NCI-H187 (cell line): ENCODE measurements around the gene PHKB.
"Not testable (repeated sequence)": the region's sequence is repeated elsewhere in the genome, so short reads cannot be mapped to it uniquely, and the experiment has no call there.

ENCODE experiments used
- DNase-seq, 2 experiments: peaks; one replicate each; lab custom pipeline; 2025; lab: John Stamatoyannopoulos, UW

PHKB gene

DNA sequence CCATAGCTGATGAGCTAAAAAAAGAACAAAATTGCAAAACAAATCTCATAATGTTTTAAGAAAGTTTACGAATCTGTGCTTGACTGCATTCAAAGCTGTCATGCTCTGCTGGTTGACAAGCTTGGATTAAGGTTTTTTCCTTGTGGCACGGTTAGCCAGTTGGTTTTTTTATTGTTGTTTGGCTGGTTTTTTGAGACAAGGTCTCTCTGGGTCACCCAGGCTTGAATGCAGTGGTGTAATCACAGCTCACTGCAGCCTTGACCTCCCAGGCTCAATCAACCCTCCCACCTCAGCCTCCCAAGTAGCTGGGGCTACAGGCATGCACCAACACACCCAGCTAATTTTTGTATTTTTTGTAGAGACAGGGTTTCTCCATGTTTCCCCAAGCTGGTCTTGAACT, 45.7 kb downstream of the PHKB start:
- DNase-seq, result no peak

DNA sequence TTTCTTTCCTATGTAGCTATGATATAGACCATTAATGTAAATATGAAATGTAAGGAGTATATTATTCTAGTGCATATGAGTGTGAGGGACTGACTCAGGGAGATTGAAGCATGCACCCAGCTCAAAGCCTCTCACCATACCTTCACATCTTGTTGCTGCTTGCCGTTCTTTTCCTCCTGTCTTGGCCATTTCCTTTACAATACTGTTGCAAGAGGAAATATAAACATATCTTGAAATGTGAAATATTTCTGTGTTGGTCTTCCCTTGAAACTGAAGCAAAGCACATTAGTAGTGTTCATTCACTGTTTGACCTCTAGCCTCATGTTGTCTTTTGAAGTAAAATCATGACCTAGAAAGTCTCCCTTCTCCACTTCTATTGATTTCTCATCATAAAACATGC, 46.6 kb downstream of the PHKB start:
- no peak for DNase-seq

DNA sequence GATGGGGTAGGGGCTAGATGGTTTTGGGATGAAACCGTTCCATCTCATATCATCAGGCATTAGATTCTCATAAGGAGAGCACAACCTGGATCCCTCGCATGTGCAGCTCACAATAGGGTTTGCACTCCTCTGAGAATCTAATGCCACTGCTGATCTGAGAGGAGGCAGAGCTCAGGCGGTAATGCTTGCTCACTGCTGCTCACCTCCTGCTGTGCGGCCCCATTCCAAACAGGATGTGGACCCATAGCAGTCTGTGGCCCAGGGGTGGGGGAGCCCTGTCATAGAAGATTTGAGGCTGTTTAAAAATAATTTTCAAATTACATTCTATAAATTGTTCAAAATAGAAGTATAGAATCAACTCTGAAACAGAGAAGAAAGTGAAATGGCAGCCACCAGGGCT, 50.8 kb downstream of the PHKB start:
- no peak for DNase-seq

DNA sequence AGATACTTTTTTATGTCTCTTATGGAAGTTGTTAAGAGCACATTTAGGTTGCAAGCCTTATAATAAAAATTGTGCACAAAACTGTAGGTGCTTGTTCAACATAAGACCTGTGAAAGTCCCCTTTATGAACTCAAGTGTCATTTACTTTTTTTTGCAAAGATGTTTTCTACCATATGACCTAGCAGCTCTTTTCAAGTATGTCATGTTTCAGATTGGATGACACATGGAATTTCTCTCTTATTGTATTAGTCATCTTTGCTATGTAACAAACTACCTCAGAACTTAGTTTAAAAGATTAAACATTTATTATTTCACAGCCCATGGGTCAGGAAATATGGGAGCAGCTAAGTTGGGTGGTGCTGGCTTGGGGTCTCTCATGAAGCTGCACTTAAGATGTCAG, 57.9 kb downstream of the PHKB start:
- DNase-seq, result no peak

DNA sequence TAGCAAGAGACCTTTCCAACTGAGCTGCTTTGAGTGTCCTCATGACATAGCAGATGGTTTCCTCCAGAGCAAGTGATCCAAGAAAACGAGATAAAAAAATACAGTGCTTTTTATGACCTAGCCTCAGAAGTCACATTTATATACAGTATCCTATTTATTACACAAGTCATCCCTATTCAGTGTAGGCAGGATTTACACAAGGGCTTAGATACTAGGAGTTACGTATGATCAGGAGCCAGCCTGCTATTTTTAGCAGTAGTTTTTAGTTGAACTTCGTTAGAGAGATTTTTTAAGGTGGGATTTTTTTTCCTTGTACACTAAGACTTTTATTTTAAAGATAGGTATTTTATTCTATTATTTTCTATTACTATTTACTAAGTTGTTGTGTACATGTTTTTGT, 58.4 kb downstream of the PHKB start:
- DNase-seq, result no peak

DNA sequence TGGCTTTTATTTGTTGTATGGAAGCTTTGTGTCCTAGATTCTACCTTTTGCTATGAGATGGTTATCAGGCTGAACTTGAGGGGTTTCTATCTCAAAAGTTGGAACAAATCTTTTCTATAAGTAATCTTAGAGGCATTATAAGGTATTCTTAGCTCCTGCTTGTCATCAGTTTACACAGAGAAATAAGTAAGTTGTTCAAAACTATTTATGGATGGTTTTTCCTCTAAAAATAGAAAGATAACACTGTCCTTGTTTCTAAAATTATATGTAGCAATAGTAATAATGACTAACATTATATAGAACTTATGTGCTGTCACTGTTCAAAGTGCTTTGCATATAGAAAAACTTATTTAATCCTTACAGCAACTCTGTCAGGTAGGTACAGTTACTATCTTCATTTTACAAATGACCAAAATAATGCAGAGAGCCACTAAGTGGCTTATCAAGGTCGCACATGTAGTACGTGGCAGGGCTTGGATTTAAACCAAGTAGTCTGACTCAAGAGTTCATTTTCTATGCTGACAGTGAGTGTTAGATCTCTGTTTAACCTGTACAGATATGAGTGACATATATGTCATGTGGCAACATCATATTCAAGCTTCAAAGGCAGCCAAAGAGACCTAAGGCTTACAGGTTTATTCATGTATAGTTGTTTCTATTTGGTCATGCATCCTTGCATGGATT, 59.0 kb downstream of the PHKB start:
- no peak for DNase-seq

DNA sequence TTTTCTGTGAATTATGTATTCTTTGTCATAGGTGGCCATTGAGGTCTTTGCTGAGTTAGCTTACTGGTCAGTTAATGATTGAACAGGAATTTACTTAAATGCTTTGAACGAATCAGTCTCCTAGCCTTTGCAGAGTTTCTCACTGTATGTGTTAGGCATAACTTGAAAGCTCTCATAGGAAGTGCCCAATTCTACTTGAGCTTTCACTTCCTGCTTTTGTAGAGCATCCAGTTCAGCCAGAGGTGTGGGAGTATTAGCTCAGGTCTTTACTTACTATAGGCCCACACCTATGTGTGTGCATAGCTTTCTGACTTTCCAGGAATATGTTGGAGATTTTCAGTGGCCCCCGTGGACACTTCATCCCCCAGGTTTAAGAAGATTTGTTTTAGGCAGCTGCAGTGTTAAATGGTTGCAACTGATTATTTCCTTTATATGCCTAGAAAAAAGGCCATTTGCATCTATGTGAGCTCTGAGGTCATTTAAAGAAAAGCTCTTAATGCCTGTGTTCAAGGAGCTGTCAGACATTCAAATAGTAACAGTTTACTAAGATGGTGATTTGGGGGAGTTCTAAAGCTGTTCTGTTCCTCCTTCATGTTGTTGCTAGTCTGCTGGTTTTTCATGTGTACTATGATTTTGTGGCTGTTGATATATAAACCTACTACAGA, 62.3 kb downstream of the PHKB start:
- no peak for DNase-seq

DNA sequence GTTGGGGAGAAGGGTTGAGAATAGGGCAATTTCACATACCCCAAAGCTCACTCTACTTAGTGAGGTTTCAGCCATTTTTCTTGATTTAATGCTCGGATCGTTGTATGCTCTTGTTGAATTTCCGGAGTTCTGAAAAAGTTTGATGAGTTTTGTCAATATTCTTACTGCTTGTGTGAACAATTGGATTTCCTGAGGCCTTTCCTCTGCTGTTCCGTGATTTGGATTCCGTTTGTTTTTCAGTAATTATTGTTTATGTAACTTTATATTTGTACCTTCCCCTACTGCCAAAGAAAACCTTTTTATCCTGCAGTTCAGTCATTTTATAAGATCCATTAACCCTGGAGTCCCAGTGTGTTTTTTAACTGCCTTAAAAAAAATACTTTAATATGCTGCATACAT, 62.9 kb downstream of the PHKB start:
- DNase-seq, result no peak

DNA sequence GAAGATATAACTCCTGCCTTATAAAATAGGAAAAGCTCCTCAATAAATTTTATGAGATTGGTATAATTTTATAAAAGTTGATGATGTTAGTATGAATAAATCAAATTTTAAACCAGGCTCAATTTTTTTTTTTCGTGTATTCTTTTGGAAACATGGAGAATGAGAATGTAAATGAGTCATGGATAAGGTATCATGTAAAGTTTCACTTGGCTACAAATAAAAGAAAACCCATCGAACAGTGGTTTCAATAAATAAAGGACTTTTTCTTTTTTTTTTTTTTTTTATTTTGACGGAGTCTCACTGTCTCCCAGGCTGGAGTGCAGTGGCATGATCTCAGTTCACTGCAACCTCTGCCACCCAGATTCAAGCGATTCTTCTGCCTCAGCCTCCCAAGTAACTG, 67.3 kb downstream of the PHKB start:
- DNase-seq, result no peak

DNA sequence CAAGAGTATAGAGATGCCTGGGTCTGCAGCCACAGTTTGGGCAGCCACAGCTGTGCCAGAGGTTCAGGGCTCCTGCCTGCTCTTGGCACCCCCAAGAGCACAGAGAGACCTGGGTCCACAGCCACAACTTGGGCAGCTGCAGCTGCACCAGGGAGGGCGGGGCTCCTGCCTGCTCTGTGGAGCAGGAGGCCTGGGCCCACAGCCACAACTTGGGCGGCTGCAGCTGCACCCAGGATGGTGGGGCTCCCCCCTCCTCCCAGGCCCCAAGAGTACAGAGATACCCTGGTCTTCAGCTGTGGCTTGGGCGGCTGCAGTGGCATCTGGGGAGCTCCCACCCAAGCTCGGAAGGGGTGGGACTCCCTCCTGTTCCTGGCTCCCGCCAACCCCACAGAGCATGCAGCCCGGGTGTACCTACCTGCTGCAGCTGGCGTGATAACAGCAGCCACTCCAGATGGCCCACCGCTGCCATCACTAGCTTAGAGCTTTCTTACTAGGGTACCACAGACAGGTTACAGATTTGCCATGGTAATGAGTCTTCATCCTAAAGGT, 72.7 kb downstream of the PHKB start:
- DNase-seq, result no peak

DNA sequence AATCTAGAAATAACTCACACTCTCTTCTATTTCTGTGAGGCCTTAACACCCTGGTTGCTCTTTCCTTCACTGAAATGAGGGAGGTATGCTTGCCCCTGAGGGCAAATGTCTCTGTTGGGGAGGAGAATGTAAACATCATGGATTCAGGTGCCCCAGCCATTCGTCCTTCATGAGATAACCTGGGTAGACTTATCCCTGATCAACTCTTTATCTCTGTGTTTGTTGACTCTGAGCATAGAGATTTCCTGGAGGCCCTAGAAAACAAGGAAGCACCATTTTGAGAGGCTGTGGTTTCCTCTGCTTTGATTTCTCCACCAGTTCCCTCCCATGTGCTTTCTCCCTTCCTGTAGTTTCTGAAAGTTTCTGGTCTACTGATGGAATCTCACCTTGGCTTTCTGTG, 77.3 kb downstream of the PHKB start:
- DNase-seq, result no peak

DNA sequence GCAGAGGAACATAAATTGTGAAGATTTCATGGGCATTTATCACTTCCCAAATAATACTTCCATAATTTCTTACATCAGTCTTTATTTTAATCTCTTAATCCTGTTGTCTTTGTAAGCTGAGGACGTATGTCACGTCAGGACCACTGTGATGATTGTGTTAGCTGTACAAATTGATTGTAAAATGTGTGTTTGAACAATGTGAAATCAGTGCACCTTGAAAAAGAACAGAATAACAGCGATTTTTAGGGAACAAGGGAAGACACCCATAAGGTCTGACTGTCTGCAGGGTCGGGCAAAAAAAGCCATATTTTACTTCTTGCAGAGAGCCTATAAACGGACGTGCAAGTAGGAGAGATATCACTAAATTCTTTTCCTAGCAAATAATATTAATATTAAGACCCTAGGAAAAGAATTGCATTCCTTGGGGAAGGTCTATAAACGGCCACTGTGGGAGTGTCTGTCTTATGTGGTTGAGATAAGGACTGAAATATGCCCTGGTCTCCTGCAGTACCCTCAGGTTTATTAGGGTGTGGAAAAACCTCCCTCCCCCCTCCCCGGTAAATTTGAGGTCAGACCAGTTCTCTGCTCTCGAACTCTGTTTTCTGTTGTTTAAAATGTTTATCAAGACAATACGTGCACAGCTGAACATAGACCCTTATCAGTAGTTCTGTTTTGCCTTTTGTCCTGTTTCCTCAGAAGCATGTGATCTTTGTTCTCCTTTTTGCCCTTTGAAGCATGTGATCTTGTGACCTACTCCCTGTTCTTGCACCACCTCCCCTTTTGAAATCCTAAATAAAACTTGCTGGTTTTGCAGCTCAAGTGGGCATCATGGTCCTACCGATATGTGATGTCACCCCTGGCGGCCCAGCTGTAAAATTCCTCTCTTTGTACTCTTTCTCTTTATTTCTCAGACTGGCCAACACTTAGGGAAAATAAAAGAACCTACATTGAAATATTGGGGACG, 78.9 kb downstream of the PHKB start:
- not testable (repeated sequence) for DNase-seq

DNA sequence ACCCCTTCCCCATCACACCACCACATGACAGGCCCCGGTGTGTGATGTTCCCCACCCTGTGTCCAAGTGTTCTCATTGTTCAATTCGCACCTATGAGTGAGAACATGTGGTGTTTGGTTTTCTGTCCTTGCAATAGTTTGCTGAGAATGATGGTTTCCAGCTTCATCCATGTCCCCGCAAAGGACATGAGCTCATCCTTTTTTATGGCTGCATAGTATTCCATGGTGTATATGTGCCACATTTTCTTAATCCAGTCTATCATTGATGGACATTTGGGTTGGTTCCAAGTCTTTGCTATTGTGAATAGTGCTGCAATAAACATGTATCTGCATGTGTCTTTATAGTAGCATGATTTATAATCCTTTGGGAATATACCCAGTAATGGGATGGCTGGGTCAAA, 80.0 kb downstream of the PHKB start:
- not testable (repeated sequence) for DNase-seq

DNA sequence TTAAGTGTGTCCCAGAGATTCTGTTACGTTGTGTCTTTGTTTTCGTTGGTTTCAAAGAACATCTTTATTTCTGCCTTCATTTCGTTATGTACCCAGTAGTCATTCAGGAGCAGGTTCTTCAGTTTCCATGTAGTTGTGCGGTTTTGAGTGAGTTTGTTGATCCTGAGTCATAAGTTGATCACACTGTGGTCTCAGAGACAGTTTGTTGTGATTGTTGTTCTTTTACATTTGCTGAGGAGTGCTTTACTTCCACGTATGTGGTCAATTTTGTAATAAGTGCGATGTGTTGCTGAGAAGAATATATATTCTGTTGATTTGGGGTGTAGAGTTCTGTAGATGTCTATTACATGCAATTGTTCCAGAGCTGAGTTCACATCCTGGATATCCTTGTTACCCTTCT, 83.1 kb downstream of the PHKB start:
- not testable (repeated sequence) for DNase-seq

DNA sequence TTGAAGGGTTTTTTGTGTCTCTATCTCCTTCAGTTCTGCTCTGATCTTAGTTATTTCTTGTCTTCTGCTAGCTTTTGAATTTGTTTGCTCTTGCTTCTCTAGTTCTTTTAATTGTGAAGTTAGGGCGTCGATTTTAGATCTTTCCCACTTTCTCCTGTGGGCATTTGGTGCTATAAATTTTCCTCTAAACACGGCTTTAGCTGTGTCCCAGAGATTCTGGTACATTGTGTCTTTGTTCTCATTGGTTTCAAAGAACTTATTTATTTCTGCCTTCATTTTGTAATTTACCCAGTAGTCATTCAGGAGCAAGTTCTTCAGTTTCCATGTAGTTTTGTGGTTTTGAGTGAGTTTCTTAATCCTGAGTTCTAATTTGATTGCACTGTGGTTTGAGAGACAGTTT, 90.1 kb downstream of the PHKB start:
- not testable (repeated sequence) for DNase-seq

DNA sequence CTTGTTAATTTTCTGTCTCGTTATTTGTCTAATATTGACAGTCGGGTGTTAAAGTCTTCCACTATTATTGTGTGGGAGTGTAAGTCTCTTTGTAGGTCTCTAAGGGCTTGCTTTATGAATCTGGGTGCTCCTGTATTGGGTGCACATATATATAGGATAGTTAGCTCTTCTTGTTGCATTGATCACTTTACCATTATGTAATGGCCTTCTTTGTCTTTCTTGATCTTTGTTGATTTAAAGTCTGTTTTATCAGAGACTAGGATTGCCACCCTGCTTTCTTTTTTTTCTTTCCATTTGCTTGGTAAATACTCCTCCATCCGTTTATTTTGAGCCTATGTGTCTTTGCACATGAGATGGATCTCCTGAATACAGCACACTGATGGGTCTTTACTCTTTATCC, 90.6 kb downstream of the PHKB start:
- not testable (repeated sequence) for DNase-seq

DNA sequence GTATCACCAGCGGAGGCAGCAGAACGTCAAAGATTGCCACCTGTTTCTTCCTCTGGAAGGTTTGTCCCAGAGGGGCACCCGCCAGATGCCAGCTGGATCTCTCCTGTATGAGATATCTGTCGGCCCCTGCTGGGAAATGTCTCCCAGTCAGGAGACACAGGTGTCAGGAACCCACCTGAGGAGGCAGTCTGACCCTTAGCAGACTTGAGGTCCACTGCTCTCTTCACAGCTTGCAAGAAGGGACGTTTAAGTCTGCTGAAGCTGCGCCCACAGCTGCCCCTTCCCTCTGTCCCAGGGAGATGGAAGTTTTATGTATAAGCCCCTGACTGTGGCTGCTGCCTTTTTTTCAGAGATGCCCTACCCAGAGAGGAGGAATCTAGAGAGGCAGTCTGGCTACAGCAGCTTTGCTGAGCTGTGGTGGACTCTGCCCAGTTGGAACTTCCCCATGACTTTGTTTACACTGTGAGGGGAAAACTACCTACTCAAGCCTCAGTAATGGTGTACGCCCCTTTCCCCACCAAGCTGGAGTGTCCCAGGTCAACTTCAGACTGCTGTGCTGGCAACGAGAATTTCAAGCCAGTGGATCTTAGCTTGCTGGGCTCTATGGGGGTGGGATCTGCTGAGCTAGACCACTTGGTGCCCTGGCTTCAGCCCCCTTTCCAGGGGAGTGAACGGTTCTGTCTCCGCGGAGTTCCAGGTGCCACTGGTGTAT, 92.9 kb downstream of the PHKB start:
- DNase-seq, result no peak

DNA sequence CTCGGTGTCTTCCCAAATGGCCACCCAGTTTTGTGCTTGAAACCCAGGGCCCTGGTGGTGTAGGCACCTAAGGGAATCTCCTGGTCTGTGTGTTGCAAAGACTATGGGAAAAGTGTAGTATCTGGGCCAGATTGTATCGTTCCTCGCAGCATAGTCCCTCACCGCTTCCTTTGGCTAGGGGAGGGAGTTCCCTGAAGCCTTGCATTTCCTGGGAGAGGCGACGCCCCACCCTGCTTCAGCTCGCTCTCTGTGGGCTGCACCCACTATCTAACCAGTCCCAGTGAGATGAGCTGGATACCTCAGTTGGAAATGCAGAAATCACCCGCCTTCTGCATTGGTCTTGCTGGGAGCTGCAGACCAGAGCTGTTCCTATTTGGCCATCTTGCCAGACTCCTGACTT, 93.5 kb downstream of the PHKB start:
- not testable (repeated sequence) for DNase-seq

DNA sequence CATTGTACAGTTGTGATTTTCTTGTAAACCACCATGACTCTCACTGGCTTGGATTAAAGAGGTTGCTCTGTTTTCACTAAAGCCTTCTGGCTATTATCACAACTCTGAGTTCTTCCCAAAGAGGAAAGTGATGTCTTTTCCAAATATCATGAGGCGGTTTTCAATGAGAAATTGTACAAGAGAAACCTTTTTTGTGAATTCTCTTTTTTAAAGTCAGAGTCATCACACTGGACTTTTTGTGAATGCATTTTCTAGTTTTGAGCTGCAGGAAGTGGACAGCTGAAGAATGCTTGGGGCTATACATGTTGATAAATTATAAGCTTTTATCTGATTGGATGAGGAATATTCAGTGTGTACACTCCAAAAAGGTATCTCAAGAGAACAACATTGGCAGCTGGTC, 100.2 kb downstream of the PHKB start:
- DNase-seq, result no peak

DNA sequence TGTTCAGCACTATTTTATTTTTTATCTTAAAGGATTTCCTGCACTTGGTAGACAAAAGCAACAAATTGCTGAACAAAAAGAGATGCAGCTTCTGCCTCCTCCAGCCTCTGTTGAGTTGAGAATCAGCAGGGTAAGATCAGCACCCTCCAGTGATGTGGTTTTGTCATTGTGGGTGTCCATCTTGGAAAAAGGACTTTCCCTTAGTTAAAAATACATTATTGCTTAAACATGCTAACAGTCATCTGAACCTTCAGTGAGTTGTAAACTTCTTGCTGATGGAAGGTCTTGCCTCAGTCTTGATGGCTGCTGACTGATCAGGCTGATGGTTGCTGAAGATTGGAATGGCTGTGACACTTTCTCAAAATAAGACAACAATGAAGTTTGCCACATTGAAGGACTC, 101.2 kb downstream of the PHKB start:
- DNase-seq, result no peak

DNA sequence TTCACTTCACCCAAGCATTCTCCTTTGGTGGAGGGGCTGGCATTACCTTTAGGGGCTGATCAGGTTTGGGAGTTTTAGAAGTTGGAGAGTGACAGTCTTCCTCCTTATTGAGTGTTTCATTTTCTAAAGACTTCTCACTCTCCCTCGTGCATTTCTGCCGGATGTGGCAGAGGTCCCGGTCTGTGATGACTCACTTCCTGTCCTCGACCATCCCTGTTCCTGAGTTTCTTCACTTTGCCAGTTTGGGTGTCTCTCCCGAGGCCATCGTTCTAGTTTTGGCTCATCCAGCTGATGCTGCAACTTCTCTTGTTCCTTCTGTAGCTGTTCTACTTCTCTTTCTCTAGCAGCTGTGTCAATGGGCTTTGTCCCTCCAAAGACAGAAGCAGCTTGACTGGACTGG, 104.3 kb downstream of the PHKB start:
- no peak for DNase-seq

DNA sequence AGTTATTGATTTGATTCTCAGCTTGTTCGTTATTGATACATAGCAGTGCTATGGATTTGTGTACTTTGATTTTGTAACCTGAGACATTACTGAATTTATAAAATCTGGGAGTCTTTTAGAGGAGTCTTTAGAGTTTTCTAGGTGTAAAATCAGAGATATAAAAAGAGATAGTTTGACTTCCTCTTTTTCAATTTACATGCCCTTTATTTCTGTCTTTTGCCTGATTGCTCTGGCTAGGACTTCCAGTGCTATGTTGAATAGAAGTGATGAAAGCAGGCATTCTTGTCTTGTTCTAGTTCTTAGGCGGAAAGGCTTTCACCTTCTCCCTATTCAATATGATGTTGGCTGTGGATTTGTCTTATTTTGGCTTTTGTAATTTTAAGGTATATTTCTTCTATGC, 106.2 kb downstream of the PHKB start:
- DNase-seq, result no peak
